GM12878 (cell line): ENCODE data around the gene IER3. TPM values are rescaled to one million over a fixed set of nuclear protein-coding genes. Genes with fewer than 3 reads are reported as not detected.

Experiments
- CHD4 ChIP-seq: fragments of 200-600 bp; sonication (generic); IDR thresholded peaks from 2 replicates; pipeline ENCODE4 v1.6.1; 2016; ENCODE audit warnings: mild to moderate bottlenecking
- IRF4 ChIP-seq: IDR thresholded peaks from 2 replicates; pipeline ENCODE4 v1.6.1; 2011; ENCODE audit warnings: low read depth, low read length
- KDM1A ChIP-seq: fragments of 200-600 bp; sonication (generic); IDR thresholded peaks from 2 replicates; pipeline ENCODE4 v1.6.1; 2016; ENCODE audit warnings: borderline replicate concordance
- KLF5 ChIP-seq: fragments of 450-650 bp; IDR thresholded peaks from 2 replicates; pipeline ENCODE4 v1.6.1; 2014; ENCODE audit warnings: mild to moderate bottlenecking; ENCODE audit not compliant: partially characterized antibody
- NFYA ChIP-seq: IDR thresholded peaks from 2 replicates; pipeline ENCODE4 v1.6.1; 2011; ENCODE audit warnings: low read depth, mild to moderate bottlenecking, low read length, improper control_type of control experiment, borderline replicate concordance
- NFYB ChIP-seq: IDR thresholded peaks from 2 replicates; pipeline ENCODE4 v1.6.1; 2011; ENCODE audit warnings: low read depth, mild to moderate bottlenecking, low read length, improper control_type of control experiment, moderate library complexity; ENCODE audit not compliant: insufficient read depth
- NR2F1 ChIP-seq: fragments of 450-650 bp; conservative IDR thresholded peaks from 2 replicates; pipeline ENCODE4 v1.6.1; 2017; ENCODE audit warnings: mild to moderate bottlenecking
- NRF1 ChIP-seq: conservative IDR thresholded peaks from 2 replicates; pipeline ENCODE4 v1.6.1; 2011; ENCODE audit warnings: mild to moderate bottlenecking, low read depth, low read length, improper control_type of control experiment
- PAX8 ChIP-seq: fragments of 450-650 bp; IDR thresholded peaks from 2 replicates; pipeline ENCODE4 v1.6.1; 2017; ENCODE audit warnings: mild to moderate bottlenecking, moderate library complexity
- POLR2AphosphoS2 ChIP-seq: IDR thresholded peaks from 2 replicates; pipeline ENCODE4 v1.6.1; 2011; ENCODE audit warnings: low read depth, mild to moderate bottlenecking, low read length, improper control_type of control experiment, moderate library complexity
- POLR2AphosphoS5 ChIP-seq: IDR thresholded peaks from 2 replicates; pipeline ENCODE4 v1.6.1; 2011; ENCODE audit warnings: mild to moderate bottlenecking, low read length, inconsistent platforms
- POU2F2 ChIP-seq: IDR thresholded peaks from 3 replicates; pipeline ENCODE4 v1.6.1; 2011; ENCODE audit warnings: low read depth, mild to moderate bottlenecking, low read length, borderline replicate concordance
- RELA ChIP-seq: fragments of 450-650 bp; IDR thresholded peaks from 2 replicates; pipeline ENCODE4 v1.8.0; 2014; ENCODE audit warnings: borderline replicate concordance; ENCODE audit not compliant: partially characterized antibody
- SUPT20H ChIP-seq: IDR thresholded peaks from 2 replicates; pipeline ENCODE4 v1.6.1; 2011; ENCODE audit warnings: low read depth, mild to moderate bottlenecking, low read length, moderate library complexity, borderline replicate concordance; ENCODE audit not compliant: control insufficient read depth
- TAF1 ChIP-seq: IDR thresholded peaks from 2 replicates; pipeline ENCODE4 v1.6.1; 2011; ENCODE audit warnings: mild to moderate bottlenecking, low read depth, low read length, borderline replicate concordance
- TCF3 ChIP-seq: IDR thresholded peaks from 2 replicates; pipeline ENCODE4 v1.6.1; 2012; ENCODE audit warnings: low read depth, mild to moderate bottlenecking, low read length, borderline replicate concordance; ENCODE audit not compliant: insufficient read depth
- ZNF384 ChIP-seq: IDR thresholded peaks from 2 replicates; pipeline ENCODE4 v1.6.1; 2012; ENCODE audit warnings: low read depth, mild to moderate bottlenecking, low read length, improper control_type of control experiment, borderline replicate concordance
- polyA plus RNA-seq, 11 experiments: library from polyadenylated mRNA; depleted of rRNA in 4 of 11; unstranded in 6 of 11; stranded (reverse) in 5 of 11; fragments of >200 nt; fragmentation: Nextera tagmentation in 4 of 11; fragmentation: Illumina TruSeq in 1 of 11; extraction: Ambion mirVana in 4 of 11; extraction: Trizol in 1 of 11; gene quantifications; 1 replicate in 1 of 11; 2 replicates in 10 of 11; pipeline versions ENCODE4 v1.2.1 to v1.2.3, GENCODE V29; 2011 to 2016; ENCODE audit warnings: inconsistent platforms in 2 of 11, missing spikeins in 2 of 11, low read depth in 1 of 11
- total RNA-seq, 4 experiments: library from RNA; depleted of rRNA in 3 of 4; stranded (reverse); fragments of >200 nt in 3 of 4; fragmentation: Illumina TruSeq in 1 of 4; extraction: Trizol in 1 of 4; gene quantifications; 2 replicates each; pipeline versions ENCODE4 v1.2.1 to v1.2.3, GENCODE V29; 2013 to 2021
- TF ChIP-seq, protein P1 (sequence below): fragments of 450-650 bp; IDR thresholded peaks from 2 replicates; pipeline ENCODE4 v1.6.1; 2018; ENCODE audit warnings: borderline replicate concordance, mild to moderate bottlenecking; ENCODE audit not compliant: partially characterized antibody
- TF ChIP-seq, protein P2 (sequence below): IDR thresholded peaks from 2 replicates; pipeline ENCODE4 v1.6.1; 2011; ENCODE audit warnings: borderline replicate concordance, low read depth, mild to moderate bottlenecking, moderate library complexity, low read length; ENCODE audit not compliant: insufficient read depth, poor library complexity, severe bottlenecking
- TF ChIP-seq, protein P3 (sequence below): fragments of 450-650 bp; IDR thresholded peaks from 2 replicates; pipeline ENCODE4 v1.6.1; 2017; ENCODE audit warnings: mild to moderate bottlenecking, moderate library complexity
- TF ChIP-seq, protein P4 (sequence below): IDR thresholded peaks from 2 replicates; pipeline ENCODE4 v1.6.1; 2011; ENCODE audit warnings: low read depth, mild to moderate bottlenecking, low read length, moderate library complexity, borderline replicate concordance; ENCODE audit errors: extremely low read depth

The IER3 gene
- total and polyA plus RNA-seq, 10 of the 15 experiments (the other 5 are each of a cell fraction or from before 2014, with no cell fraction given) = 1.9 to 100 (median 32.3) TPM

DNA sequence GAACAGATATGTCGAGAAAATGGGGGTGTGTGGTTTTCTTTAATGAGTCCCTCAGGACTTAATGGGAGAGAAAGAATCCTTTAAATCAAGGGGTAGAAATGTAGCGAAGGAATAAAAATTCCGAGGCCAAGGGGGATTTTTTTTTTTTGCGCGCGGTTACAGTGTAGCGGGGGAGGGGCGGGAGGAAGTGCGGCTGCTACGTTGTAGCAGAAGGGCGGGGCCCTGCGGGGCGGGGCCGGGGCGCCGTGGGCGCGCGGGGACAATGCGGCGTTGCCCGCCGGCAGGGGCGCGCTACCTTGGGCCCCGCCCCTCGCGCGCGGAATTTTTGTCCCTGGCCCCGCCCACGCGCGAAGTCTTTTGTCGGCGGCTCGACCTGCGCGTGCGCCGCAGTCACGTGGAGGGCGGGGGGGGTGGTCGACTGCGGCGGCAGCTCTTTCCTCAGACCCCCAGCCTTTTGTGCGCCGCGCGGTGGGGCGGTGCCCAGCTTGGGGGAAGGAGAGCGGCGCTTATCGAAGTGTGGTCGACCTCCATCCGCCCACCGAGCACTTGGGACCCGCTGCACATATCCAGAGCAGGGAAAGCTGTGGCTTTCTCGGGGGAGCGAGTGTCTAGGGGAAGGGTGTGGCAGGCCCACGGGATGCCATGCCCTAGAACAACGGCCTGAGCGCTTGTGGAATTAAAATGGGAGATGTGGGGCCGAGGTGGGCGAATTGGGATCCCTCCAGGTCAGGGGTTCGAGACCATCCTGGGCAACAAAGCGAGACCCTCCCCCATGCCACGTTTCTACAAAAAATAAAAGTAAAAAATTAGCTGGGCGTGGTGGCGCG is 22.9 kb downstream of the IER3 start (continued):
- TF ChIP-seq, protein P1, sequence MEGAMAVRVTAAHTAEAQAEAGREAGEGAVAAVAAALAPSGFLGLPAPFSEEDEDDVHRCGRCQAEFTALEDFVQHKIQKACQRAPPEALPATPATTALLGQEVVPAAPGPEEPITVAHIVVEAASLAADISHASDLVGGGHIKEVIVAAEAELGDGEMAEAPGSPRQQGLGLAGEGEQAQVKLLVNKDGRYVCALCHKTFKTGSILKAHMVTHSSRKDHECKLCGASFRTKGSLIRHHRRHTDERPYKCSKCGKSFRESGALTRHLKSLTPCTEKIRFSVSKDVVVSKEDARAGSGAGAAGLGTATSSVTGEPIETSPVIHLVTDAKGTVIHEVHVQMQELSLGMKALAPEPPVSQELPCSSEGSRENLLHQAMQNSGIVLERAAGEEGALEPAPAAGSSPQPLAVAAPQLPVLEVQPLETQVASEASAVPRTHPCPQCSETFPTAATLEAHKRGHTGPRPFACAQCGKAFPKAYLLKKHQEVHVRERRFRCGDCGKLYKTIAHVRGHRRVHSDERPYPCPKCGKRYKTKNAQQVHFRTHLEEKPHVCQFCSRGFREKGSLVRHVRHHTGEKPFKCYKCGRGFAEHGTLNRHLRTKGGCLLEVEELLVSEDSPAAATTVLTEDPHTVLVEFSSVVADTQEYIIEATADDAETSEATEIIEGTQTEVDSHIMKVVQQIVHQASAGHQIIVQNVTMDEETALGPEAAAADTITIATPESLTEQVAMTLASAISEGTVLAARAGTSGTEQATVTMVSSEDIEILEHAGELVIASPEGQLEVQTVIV = no peak
- TF ChIP-seq IRF4 (no peak), RELA (peak; percentile 45), PAX8 (no peak), POU2F2 (peak; percentile 63; the same call in 1 of the 3 replicates), TCF3 (0 out of 2 replicates have a peak, but pooled peaks have one; percentile 3), SUPT20H (no peak), CHD4 (no peak), POLR2AphosphoS2 (peak; percentile 58; the same call in 1 of the 2 replicates), NR2F1 (no peak), NRF1 (peak; percentile 71), KLF5 (peak; percentile 37), POLR2AphosphoS5 (peak; percentile 66), NFYA (no peak), NFYB (no peak), TAF1 (peak; percentile 71), KDM1A (no peak), ZNF384 (peak; percentile 78)
- TF ChIP-seq, protein P2, sequence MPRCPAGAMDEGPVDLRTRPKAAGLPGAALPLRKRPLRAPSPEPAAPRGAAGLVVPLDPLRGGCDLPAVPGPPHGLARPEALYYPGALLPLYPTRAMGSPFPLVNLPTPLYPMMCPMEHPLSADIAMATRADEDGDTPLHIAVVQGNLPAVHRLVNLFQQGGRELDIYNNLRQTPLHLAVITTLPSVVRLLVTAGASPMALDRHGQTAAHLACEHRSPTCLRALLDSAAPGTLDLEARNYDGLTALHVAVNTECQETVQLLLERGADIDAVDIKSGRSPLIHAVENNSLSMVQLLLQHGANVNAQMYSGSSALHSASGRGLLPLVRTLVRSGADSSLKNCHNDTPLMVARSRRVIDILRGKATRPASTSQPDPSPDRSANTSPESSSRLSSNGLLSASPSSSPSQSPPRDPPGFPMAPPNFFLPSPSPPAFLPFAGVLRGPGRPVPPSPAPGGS = peak; percentile 58
- TF ChIP-seq, protein P3, sequence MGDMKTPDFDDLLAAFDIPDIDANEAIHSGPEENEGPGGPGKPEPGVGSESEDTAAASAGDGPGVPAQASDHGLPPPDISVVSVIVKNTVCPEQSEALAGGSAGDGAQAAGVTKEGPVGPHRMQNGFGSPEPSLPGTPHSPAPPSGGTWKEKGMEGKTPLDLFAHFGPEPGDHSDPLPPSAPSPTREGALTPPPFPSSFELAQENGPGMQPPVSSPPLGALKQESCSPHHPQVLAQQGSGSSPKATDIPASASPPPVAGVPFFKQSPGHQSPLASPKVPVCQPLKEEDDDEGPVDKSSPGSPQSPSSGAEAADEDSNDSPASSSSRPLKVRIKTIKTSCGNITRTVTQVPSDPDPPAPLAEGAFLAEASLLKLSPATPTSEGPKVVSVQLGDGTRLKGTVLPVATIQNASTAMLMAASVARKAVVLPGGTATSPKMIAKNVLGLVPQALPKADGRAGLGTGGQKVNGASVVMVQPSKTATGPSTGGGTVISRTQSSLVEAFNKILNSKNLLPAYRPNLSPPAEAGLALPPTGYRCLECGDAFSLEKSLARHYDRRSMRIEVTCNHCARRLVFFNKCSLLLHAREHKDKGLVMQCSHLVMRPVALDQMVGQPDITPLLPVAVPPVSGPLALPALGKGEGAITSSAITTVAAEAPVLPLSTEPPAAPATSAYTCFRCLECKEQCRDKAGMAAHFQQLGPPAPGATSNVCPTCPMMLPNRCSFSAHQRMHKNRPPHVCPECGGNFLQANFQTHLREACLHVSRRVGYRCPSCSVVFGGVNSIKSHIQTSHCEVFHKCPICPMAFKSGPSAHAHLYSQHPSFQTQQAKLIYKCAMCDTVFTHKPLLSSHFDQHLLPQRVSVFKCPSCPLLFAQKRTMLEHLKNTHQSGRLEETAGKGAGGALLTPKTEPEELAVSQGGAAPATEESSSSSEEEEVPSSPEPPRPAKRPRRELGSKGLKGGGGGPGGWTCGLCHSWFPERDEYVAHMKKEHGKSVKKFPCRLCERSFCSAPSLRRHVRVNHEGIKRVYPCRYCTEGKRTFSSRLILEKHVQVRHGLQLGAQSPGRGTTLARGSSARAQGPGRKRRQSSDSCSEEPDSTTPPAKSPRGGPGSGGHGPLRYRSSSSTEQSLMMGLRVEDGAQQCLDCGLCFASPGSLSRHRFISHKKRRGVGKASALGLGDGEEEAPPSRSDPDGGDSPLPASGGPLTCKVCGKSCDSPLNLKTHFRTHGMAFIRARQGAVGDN = 0 out of 2 replicates have a peak, but pooled peaks have one; percentile 51
- TF ChIP-seq, protein P4, sequence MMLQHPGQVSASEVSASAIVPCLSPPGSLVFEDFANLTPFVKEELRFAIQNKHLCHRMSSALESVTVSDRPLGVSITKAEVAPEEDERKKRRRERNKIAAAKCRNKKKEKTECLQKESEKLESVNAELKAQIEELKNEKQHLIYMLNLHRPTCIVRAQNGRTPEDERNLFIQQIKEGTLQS = peak; percentile 96
